H1 (cell line): ENCODE results near the gene NR1D2. TPM values are rescaled to one million over a fixed set of nuclear protein-coding genes. Genes with fewer than 3 reads are reported as not detected.

Source experiments
- CTCF ChIA-PET: fragments of 300-600 bp; sonication (Branson Sonifier 250); formaldehyde crosslinking; loops from one replicate; lab custom pipeline; 2021; ENCODE audit not compliant: partially characterized antibody; lab: Charles Lee
- POLR2A ChIA-PET: fragments of 300-600 bp; sonication (Branson Sonifier 250); formaldehyde crosslinking; loops from one replicate; lab custom pipeline; 2021; ENCODE audit warnings: inconsistent platforms; ENCODE audit not compliant: partially characterized antibody; lab: Charles Lee
- DNase-seq, 2 experiments: peaks; one replicate each; pipeline versions ENCODE4 v3.0.0 to v3.0.0-alpha.2; 2010 to 2022; ENCODE audit warnings: low spot score in 2 of 2, low read depth in 1 of 2, mixed read lengths in 1 of 2
- FAIRE-seq: peaks from 2 replicates; lab custom pipeline; 2011; peaks lifted over from hg19 to GRCh38; lab: Jason Lieb, UNC
- H2AFZ ChIP-seq: 2 replicates; pipeline ENCODE4 v1.8.1; 2012; ENCODE audit warnings: low read length, inconsistent platforms
- H2AK5ac ChIP-seq: 2 replicates; pipeline ENCODE4 v1.6.1; 2013; ENCODE audit warnings: low read depth, low read length
- H2BK120ac ChIP-seq: replicated peaks from 2 replicates; pipeline ENCODE3; 2013; ENCODE audit warnings: low read depth, low read length, inconsistent platforms
- H2BK12ac ChIP-seq: 2 replicates; pipeline ENCODE4 v1.6.1; 2013; ENCODE audit warnings: low read depth, low read length
- H2BK15ac ChIP-seq: 2 replicates; pipeline ENCODE4 v1.6.1; 2013; ENCODE audit warnings: low read length
- H2BK20ac ChIP-seq: 2 replicates; pipeline ENCODE4 v1.6.1; 2013; ENCODE audit warnings: low read length
- H2BK5ac ChIP-seq: 2 replicates; pipeline ENCODE4 v1.6.1; 2013; ENCODE audit warnings: low read depth, low read length
- H3K14ac ChIP-seq: 2 replicates; pipeline ENCODE4 v1.6.1; 2013; ENCODE audit warnings: inconsistent platforms; ENCODE audit not compliant: insufficient read length
- H3K18ac ChIP-seq: 2 replicates; pipeline ENCODE4 v1.6.1; 2013; ENCODE audit warnings: low read length; ENCODE audit errors: extremely low read depth
- H3K23ac ChIP-seq: 2 replicates; pipeline ENCODE4 v1.6.1; 2013; ENCODE audit warnings: inconsistent platforms; ENCODE audit not compliant: insufficient read length
- H3K23me2 ChIP-seq: 2 replicates; pipeline ENCODE4 v1.6.1; 2013; ENCODE audit warnings: low read depth, low read length
- H3K27ac ChIP-seq: 2 replicates; pipeline ENCODE4 v1.6.1; 2011; ENCODE audit warnings: low read depth, low read length, inconsistent platforms
- H3K27me3 ChIP-seq, 4 experiments: replicated peaks in 1 of 4; 1 replicate in 1 of 4; 2 replicates in 3 of 4; pipeline versions ENCODE4 v1.6.1 to v1.8.1; 2011 to 2013; ENCODE audit warnings: low read length in 3 of 4, mild to moderate bottlenecking in 3 of 4, inconsistent platforms in 2 of 4, mixed read lengths in 2 of 4, moderate library complexity in 1 of 4; ENCODE audit not compliant: control insufficient read depth in 3 of 4, insufficient read depth in 3 of 4; ENCODE audit errors: extremely low read depth in 1 of 4
- H3K36me3 ChIP-seq, 4 experiments: 2 replicates each; pipeline versions ENCODE4 v1.6.1 to v1.8.1; 2011 to 2013; ENCODE audit warnings: mild to moderate bottlenecking in 4 of 4, low read length in 3 of 4, moderate library complexity in 2 of 4, control low read depth in 1 of 4, inconsistent platforms in 1 of 4; ENCODE audit not compliant: insufficient read depth in 4 of 4, control insufficient read depth in 2 of 4
- H3K4ac ChIP-seq: replicated peaks from 2 replicates; pipeline ENCODE3; 2013; ENCODE audit warnings: low read length, low read depth, mixed read lengths, inconsistent platforms; ENCODE audit not compliant: insufficient read length
- H3K4me1 ChIP-seq, 4 experiments: replicated peaks in 1 of 4; 1 replicate in 1 of 4; 2 replicates in 3 of 4; pipeline versions ENCODE4 v1.6.1 to v1.8.1; 2011 to 2013; ENCODE audit warnings: low read length in 3 of 4, inconsistent platforms in 2 of 4, mixed read lengths in 1 of 4; ENCODE audit not compliant: insufficient read depth in 4 of 4, control insufficient read depth in 3 of 4
- H3K4me2 ChIP-seq, 2 experiments: 2 replicates each; pipeline versions ENCODE4 v1.6.1 to v1.8.1; 2011 to 2013; ENCODE audit warnings: low read depth in 2 of 2, low read length in 2 of 2, control low read depth in 1 of 2, inconsistent platforms in 1 of 2, mild to moderate bottlenecking in 1 of 2; ENCODE audit not compliant: insufficient read depth in 1 of 2
- H3K4me3 ChIP-seq, 4 experiments: fragments of 200-600, 300-600 bp in 1 of 4; sonication (generic), shearing (Covaris generic), sonication (Bioruptor Twin) in 1 of 4; 2 replicates each; pipeline versions ENCODE4 v1.5.1 to v1.8.1; 2011 to 2016; ENCODE audit warnings: low read length in 4 of 4, low read depth in 3 of 4, control low read depth in 2 of 4, inconsistent platforms in 2 of 4, mild to moderate bottlenecking in 2 of 4, mixed read lengths in 1 of 4, moderate library complexity in 1 of 4; ENCODE audit not compliant: insufficient read depth in 2 of 4; ENCODE audit errors: extremely low read depth in 1 of 4
- H3K56ac ChIP-seq: replicated peaks from 2 replicates; pipeline ENCODE3; 2013; ENCODE audit warnings: low read depth, mild to moderate bottlenecking, mixed read lengths, low read length, inconsistent platforms; ENCODE audit not compliant: insufficient read length
- H3K79me1 ChIP-seq: 2 replicates; pipeline ENCODE4 v1.6.1; 2013; ENCODE audit warnings: low read depth, low read length, control low read depth
- H3K79me2 ChIP-seq, 2 experiments: 2 replicates each; pipeline versions ENCODE4 v1.6.1 to v1.8.1; 2012 to 2013; ENCODE audit warnings: low read length in 2 of 2, mild to moderate bottlenecking in 2 of 2, inconsistent platforms in 1 of 2; ENCODE audit not compliant: insufficient read depth in 2 of 2, control insufficient read depth in 1 of 2
- H3K9ac ChIP-seq, 4 experiments: replicated peaks in 1 of 4; 1 replicate in 1 of 4; 2 replicates in 3 of 4; pipeline versions ENCODE4 v1.6.1 to v1.8.1; 2011 to 2013; ENCODE audit warnings: low read depth in 3 of 4, low read length in 3 of 4, control low read depth in 2 of 4, mild to moderate bottlenecking in 2 of 4, moderate library complexity in 2 of 4, inconsistent platforms in 1 of 4; ENCODE audit errors: extremely low read depth in 1 of 4
- H3K9me3 ChIP-seq, 2 experiments: 2 replicates each; pipeline versions ENCODE4 v1.6.1 to v1.8.1; 2012 to 2013; ENCODE audit warnings: mild to moderate bottlenecking in 2 of 2, moderate library complexity in 2 of 2, control low read depth in 1 of 2, inconsistent platforms in 1 of 2, low read depth in 1 of 2, low read length in 1 of 2, mixed read lengths in 1 of 2; ENCODE audit not compliant: insufficient read depth in 2 of 2
- H4K20me1 ChIP-seq, 2 experiments: replicated peaks in 1 of 2; 2 replicates each; pipeline versions ENCODE3 to v1.8.1; 2011 to 2013; ENCODE audit warnings: inconsistent platforms in 2 of 2, low read length in 2 of 2, mild to moderate bottlenecking in 1 of 2; ENCODE audit not compliant: insufficient read depth in 2 of 2, control insufficient read depth in 1 of 2
- H4K5ac ChIP-seq: 2 replicates; pipeline ENCODE4 v1.6.1; 2013; ENCODE audit warnings: low read length, low read depth, mixed read lengths, inconsistent platforms; ENCODE audit not compliant: insufficient read length
- H4K8ac ChIP-seq: 2 replicates; pipeline ENCODE4 v1.8.0; 2013; ENCODE audit warnings: mild to moderate bottlenecking, moderate library complexity, low read length, inconsistent platforms; ENCODE audit not compliant: insufficient read depth; ENCODE audit errors: extremely low read depth
- H4K91ac ChIP-seq: replicated peaks from 2 replicates; pipeline ENCODE3; 2013; ENCODE audit warnings: low read length, mixed read lengths, inconsistent platforms; ENCODE audit not compliant: insufficient read length
- ASH2L ChIP-seq: fragments of 200-600, 300-600 bp; sonication (generic); IDR thresholded peaks from one replicate; pipeline ENCODE4 v1.7.1; 2017; ENCODE audit warnings: low read length
- CHD2 ChIP-seq: IDR thresholded peaks from 2 replicates; pipeline ENCODE4 v1.6.1; 2012; ENCODE audit warnings: low read length, improper control_type of control experiment
- RXRA ChIP-seq: IDR thresholded peaks from 2 replicates; pipeline ENCODE4 v1.6.1; 2011; ENCODE audit warnings: low read depth, mild to moderate bottlenecking, low read length, moderate library complexity; ENCODE audit not compliant: insufficient read depth
- SUZ12 ChIP-seq: fragments of 200-600 bp; sonication (generic); IDR thresholded peaks from 2 replicates; pipeline ENCODE4 v1.6.1; 2012; ENCODE audit warnings: mild to moderate bottlenecking, inconsistent platforms, low read length, moderate library complexity, mixed read lengths
- WGBS, 2 experiments: shearing (Covaris generic) in 1 of 2; methylation state at CpG; one replicate each; pipeline versions ENCODE4 v1.1.6 to v1.1.7; 2013 to 2015; ENCODE audit warnings: low lambda C conversion rate in 2 of 2, mixed read lengths in 2 of 2, inconsistent platforms in 1 of 2, low coverage in 1 of 2, missing lambda C conversion rate in 1 of 2; ENCODE audit not compliant: insufficient replicate concordance in 2 of 2, insufficient coverage in 1 of 2, insufficient read length in 1 of 2; ENCODE audit errors: extremely low coverage in 1 of 2, missing lambda C conversion rate in 1 of 2; 5-methylcytosine and 5-hydroxymethylcytosine counted together
- polyA plus RNA-seq, 7 experiments: library from polyadenylated mRNA; depleted of rRNA in 3 of 7; stranded (reverse) in 5 of 7; unstranded in 2 of 7; fragments of >200 nt in 5 of 7; fragments of 200-250 nt in 2 of 7; gene quantifications; 1 replicate in 5 of 7; 2 replicates in 1 of 7; 4 replicates in 1 of 7; pipeline versions ENCODE4 v1.2.1 to v1.2.3, GENCODE V29; 2011 to 2013; ENCODE audit warnings: missing spikeins in 2 of 7, mixed read lengths in 2 of 7
- total RNA-seq: library from RNA; stranded (reverse); fragmentation: NEBNext Ultra II Directional; extraction: Animal tissue kit (Norgen Biotek cat#: 25700); gene quantifications from 2 replicates; pipeline ENCODE4 v1.2.1, GENCODE V29; 2021
- TF ChIP-seq, protein P1 (sequence below): IDR thresholded peaks from 2 replicates; pipeline ENCODE4 v1.6.1; 2012; ENCODE audit warnings: inconsistent platforms

NR1D2 gene
- total and polyA plus RNA-seq, 2 of the 8 experiments (the other 6 are each of a cell fraction or from before 2014, with no cell fraction given): 5.9 to 21.7 TPM

DNA sequence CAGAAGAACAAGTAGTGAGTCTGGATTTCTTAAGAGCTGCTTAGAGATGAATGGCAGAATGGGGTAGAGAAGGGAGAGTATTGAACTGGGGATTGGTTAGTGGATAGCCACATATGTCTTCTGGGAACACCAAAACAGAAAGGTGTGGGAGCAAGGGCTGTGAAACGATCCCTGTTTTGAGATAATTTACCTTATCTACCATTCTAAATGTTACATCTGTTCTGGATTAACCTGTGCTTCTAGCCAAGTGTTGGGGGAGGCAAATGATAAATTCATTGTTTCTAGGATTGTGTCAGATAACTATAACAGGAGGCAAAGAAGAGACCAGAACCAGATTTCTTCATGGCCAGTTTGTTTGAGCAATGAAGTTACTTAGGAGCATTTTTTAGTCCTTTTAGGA lies 8.4 kb downstream of the NR1D2 start:
- WGBS, 2 experiments: 90% methylated on average over 1 of the region's 1 CpG; no CpG with 5 or more reads in 1 of the 2 experiments
- H3K23ac ChIP-seq: no peak overlapping the region
- no peak overlapping the region for H2BK15ac ChIP-seq
- no peak overlapping the region for H3K4me2 ChIP-seq
- H2AFZ ChIP-seq: no peak overlapping the region
- no peak overlapping the region for H2AK5ac ChIP-seq
- H3K9me3 ChIP-seq: no peaks in the 10 kb centered on the region
- H3K4ac ChIP-seq: no peak overlapping the region
- no peak overlapping the region for H3K9ac ChIP-seq
- H2BK12ac ChIP-seq: no peak overlapping the region
- H4K20me1 ChIP-seq: peaks cover 1 to 8% of the 10 kb centered on the region in 2 experiments
- H3K79me1 ChIP-seq: no peaks in the 10 kb centered on the region
- H3K27ac ChIP-seq: no peak overlapping the region
- H3K4me1 ChIP-seq: no peaks in the 10 kb centered on the region
- no peaks in the 10 kb centered on the region for H3K23me2 ChIP-seq
- H3K36me3 ChIP-seq: peaks cover 0 to 6% (median 0%) of the 10 kb centered on the region in 4 experiments; a peak in 1 of 8 replicates
- ChIA-PET CTCF (interaction anchor here (1.0 kb wide), 1 partner anchor 28 kb away, joined by 6 read pairs; no protein-coding TSS in a partner anchor), POLR2A (interaction anchor here (2.4 to 4.4 kb wide), 2 partner anchors 10 to 36 kb away, joined by 8 to 17 read pairs; partner anchors contain the start of genes NKIRAS1 and RPL15)
- no peak overlapping the region for H4K8ac ChIP-seq
- no peak overlapping the region for H3K18ac ChIP-seq
- H2BK120ac ChIP-seq: no peak overlapping the region
- H3K27me3 ChIP-seq: no peaks in the 10 kb centered on the region
- H3K14ac ChIP-seq: no peak overlapping the region
- H4K91ac ChIP-seq: no peak overlapping the region
- peaks cover 4 to 76% of the 10 kb centered on the region in 2 experiments for H3K79me2 ChIP-seq
- H2BK20ac ChIP-seq: no peak overlapping the region
- no peak overlapping the region for H3K56ac ChIP-seq
- no peak overlapping the region for H4K5ac ChIP-seq
- DNase-seq: no peak
- H3K4me3 ChIP-seq: no peak overlapping the region
- FAIRE-seq: no peak
- no peak overlapping the region for H2BK5ac ChIP-seq
- TF ChIP-seq ASH2L: no peak
- TF ChIP-seq, protein P1, sequence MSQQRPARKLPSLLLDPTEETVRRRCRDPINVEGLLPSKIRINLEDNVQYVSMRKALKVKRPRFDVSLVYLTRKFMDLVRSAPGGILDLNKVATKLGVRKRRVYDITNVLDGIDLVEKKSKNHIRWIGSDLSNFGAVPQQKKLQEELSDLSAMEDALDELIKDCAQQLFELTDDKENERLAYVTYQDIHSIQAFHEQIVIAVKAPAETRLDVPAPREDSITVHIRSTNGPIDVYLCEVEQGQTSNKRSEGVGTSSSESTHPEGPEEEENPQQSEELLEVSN: no peak
- TF ChIP-seq SUZ12: no peak
- TF ChIP-seq CHD2: no peak
- TF ChIP-seq RXRA: no peak
